GM12878 (cell line): Measurements from ENCODE around the gene NCAPD2. TPM values are rescaled to one million over a fixed set of nuclear protein-coding genes. Genes with fewer than 3 reads are reported as not detected.

Experiments used
- ATAC-seq: fragments of 200-7000 bp; cut with Tn5 transposase; 3 replicates; pipeline ENCODE4 v1.9.1; 2020; ENCODE audit warnings: mild to moderate bottlenecking, moderate library complexity
- BruUV-seq: library from RNA; stranded (reverse); fragments of 400-500 nt; replicated peaks from 2 replicates; lab custom pipeline; 2021; lab: Mats Ljungman, UMichigan
- CTCF ChIA-PET: fragments of 300-600 bp; sonication (Branson Sonifier 250); formaldehyde crosslinking; extraction: SDS; loops from one replicate; lab custom pipeline; 2021; ENCODE audit warnings: inconsistent platforms; lab: Yijun Ruan, JAX
- POLR2A ChIA-PET: fragments of 350-600 bp; formaldehyde crosslinking; extraction: SDS; loops from one replicate; lab custom pipeline; 2021; ENCODE audit warnings: inconsistent platforms; lab: Charles Lee
- RAD21 ChIA-PET: fragments of 300-600 bp; sonication (Branson Sonifier 250); formaldehyde crosslinking; loops from one replicate; lab custom pipeline; 2023; ENCODE audit warnings: antibody characterized with exemption; ENCODE audit not compliant: unreplicated experiment; lab: Charles Lee
- SMC1A ChIA-PET: fragments of 300-600 bp; sonication (Branson Sonifier 250); formaldehyde crosslinking; loops from one replicate; lab custom pipeline; 2023; ENCODE audit not compliant: unreplicated experiment, uncharacterized antibody; lab: Charles Lee
- DNase-seq: peaks from one replicate; pipeline ENCODE4 v3.0.0-alpha.2; 2011; ENCODE audit warnings: low read depth, low spot score
- FAIRE-seq: peaks from 3 replicates; lab custom pipeline; 2011; peaks lifted over from hg19 to GRCh38; lab: Jason Lieb, UNC
- H2AFZ ChIP-seq: 2 replicates; pipeline ENCODE4 v1.6.0; 2011; ENCODE audit warnings: low read depth, low read length, control low read depth; ENCODE audit not compliant: control insufficient read depth
- H3K27ac ChIP-seq: 2 replicates; pipeline ENCODE4 v1.5.1; 2011; ENCODE audit warnings: control low read depth; ENCODE audit not compliant: control insufficient read depth, insufficient read depth
- H3K27me3 ChIP-seq, 2 experiments: replicated peaks in 1 of 2; 2 replicates each; pipeline versions ENCODE4 v1.6.0 to v1.6.1; 2011; ENCODE audit warnings: low read length in 1 of 2; ENCODE audit not compliant: control insufficient read depth in 2 of 2, insufficient read depth in 2 of 2
- H3K36me3 ChIP-seq, 2 experiments: 2 replicates each; pipeline ENCODE4 v1.5.1; 2011; ENCODE audit warnings: low read length in 1 of 2; ENCODE audit not compliant: control insufficient read depth in 2 of 2, insufficient read depth in 2 of 2
- H3K4me1 ChIP-seq: 2 replicates; pipeline ENCODE4 v1.6.1; 2011; ENCODE audit warnings: mild to moderate bottlenecking, low read length, moderate library complexity, mixed read lengths; ENCODE audit not compliant: control insufficient read depth, insufficient read depth
- H3K4me2 ChIP-seq: 2 replicates; pipeline ENCODE4 v1.6.0; 2011; ENCODE audit warnings: control low read depth; ENCODE audit not compliant: control insufficient read depth, insufficient read depth
- H3K4me3 ChIP-seq: fragments of 200-600 bp; sonication (generic); 2 replicates; pipeline ENCODE4 v1.5.1; 2016
- H3K79me2 ChIP-seq: 2 replicates; pipeline ENCODE4 v1.6.0; 2011; ENCODE audit warnings: low read length; ENCODE audit not compliant: control insufficient read depth, insufficient read depth
- H3K9ac ChIP-seq: 2 replicates; pipeline ENCODE4 v1.8.0; 2011; ENCODE audit warnings: low read length, control low read depth, mixed read lengths; ENCODE audit not compliant: control insufficient read depth, insufficient read depth
- H3K9me3 ChIP-seq: replicated peaks from 3 replicates; pipeline ENCODE4 v1.5.1; 2011; ENCODE audit warnings: mild to moderate bottlenecking, low read length; ENCODE audit not compliant: control insufficient read depth, insufficient read depth
- H4K20me1 ChIP-seq: 2 replicates; pipeline ENCODE4 v1.6.0; 2011; ENCODE audit not compliant: control insufficient read depth, insufficient read depth
- BHLHE40 ChIP-seq, 2 experiments: fragments of 450-650 bp in 1 of 2; IDR thresholded peaks; 2 replicates each; pipeline ENCODE4 v1.6.1; 2011 to 2017; ENCODE audit warnings: low read depth in 2 of 2, borderline replicate concordance in 1 of 2, improper control_type of control experiment in 1 of 2, low read length in 1 of 2, mild to moderate bottlenecking in 1 of 2
- CBX5 ChIP-seq: sonication (generic); IDR thresholded peaks from 2 replicates; pipeline ENCODE4 v1.6.1; 2016; ENCODE audit warnings: low read depth, moderate library complexity, mild to moderate bottlenecking, inconsistent platforms
- CEBPB ChIP-seq, 2 experiments: fragments of 150-350 bp in 1 of 2; IDR thresholded peaks; 2 replicates each; pipeline ENCODE4 v1.6.1; 2012 to 2014; ENCODE audit warnings: low read depth in 2 of 2, low read length in 2 of 2, borderline replicate concordance in 1 of 2, inconsistent platforms in 1 of 2
- CEBPZ ChIP-seq: fragments of 150-350 bp; IDR thresholded peaks from 2 replicates; pipeline ENCODE4 v1.6.1; 2016; ENCODE audit warnings: low read depth, low read length
- E2F4 ChIP-seq: IDR thresholded peaks from 2 replicates; pipeline ENCODE4 v1.6.1; 2012; ENCODE audit warnings: low read depth, low read length, improper control_type of control experiment
- ESRRA ChIP-seq: IDR thresholded peaks from 2 replicates; pipeline ENCODE4 v1.6.1; 2012; ENCODE audit warnings: mild to moderate bottlenecking, low read length, improper control_type of control experiment
- HSF1 ChIP-seq: fragments of 150-350 bp; IDR thresholded peaks from 2 replicates; pipeline ENCODE4 v1.6.1; 2014; ENCODE audit warnings: mild to moderate bottlenecking, low read depth, low read length
- IRF4 ChIP-seq: IDR thresholded peaks from 2 replicates; pipeline ENCODE4 v1.6.1; 2011; ENCODE audit warnings: low read depth, low read length
- KAT2A ChIP-seq: conservative IDR thresholded peaks from 2 replicates; pipeline ENCODE4 v1.6.1; 2011; ENCODE audit warnings: low read depth, low read length; ENCODE audit not compliant: control insufficient read depth
- MXI1 ChIP-seq: fragments of 150-350 bp; IDR thresholded peaks from 2 replicates; pipeline ENCODE4 v1.6.1; 2011; ENCODE audit warnings: low read depth, mild to moderate bottlenecking, inconsistent platforms, low read length, improper control_type of control experiment
- NRF1 ChIP-seq: conservative IDR thresholded peaks from 2 replicates; pipeline ENCODE4 v1.6.1; 2011; ENCODE audit warnings: mild to moderate bottlenecking, low read depth, low read length, improper control_type of control experiment
- POLR2AphosphoS2 ChIP-seq: IDR thresholded peaks from 2 replicates; pipeline ENCODE4 v1.6.1; 2011; ENCODE audit warnings: low read depth, mild to moderate bottlenecking, low read length, improper control_type of control experiment, moderate library complexity
- POLR2AphosphoS5 ChIP-seq: IDR thresholded peaks from 2 replicates; pipeline ENCODE4 v1.6.1; 2011; ENCODE audit warnings: mild to moderate bottlenecking, low read length, inconsistent platforms
- SREBF1 ChIP-seq: IDR thresholded peaks from 2 replicates; pipeline ENCODE4 v1.6.1; 2012; ENCODE audit warnings: mild to moderate bottlenecking, low read length
- SUPT20H ChIP-seq: IDR thresholded peaks from 2 replicates; pipeline ENCODE4 v1.6.1; 2011; ENCODE audit warnings: low read depth, mild to moderate bottlenecking, low read length, moderate library complexity, borderline replicate concordance; ENCODE audit not compliant: control insufficient read depth
- TCF3 ChIP-seq: IDR thresholded peaks from 2 replicates; pipeline ENCODE4 v1.6.1; 2012; ENCODE audit warnings: low read depth, mild to moderate bottlenecking, low read length, borderline replicate concordance; ENCODE audit not compliant: insufficient read depth
- WGBS: methylation state at CpG from one replicate; pipeline ENCODE4 v1.1.6; 2016; ENCODE audit warnings: low lambda C conversion rate; ENCODE audit not compliant: insufficient replicate concordance, insufficient coverage; ENCODE audit errors: missing lambda C conversion rate; 5-methylcytosine and 5-hydroxymethylcytosine counted together
- in situ Hi-C: fragments of 300-500 bp; cut with MboI; formaldehyde crosslinking; loops from 9 replicates; pipeline ENCODE4 v1.14.3; 2018; ENCODE audit warnings: mixed read lengths
- intact Hi-C: fragments of 100-400 bp; cut with micrococcal nuclease; formaldehyde crosslinking; loops from one replicate; pipeline ENCODE4 v1.14.2; 2022; ENCODE audit not compliant: unreplicated experiment
- polyA plus RNA-seq, 11 experiments: library from polyadenylated mRNA; depleted of rRNA in 4 of 11; unstranded in 6 of 11; stranded (reverse) in 5 of 11; fragments of >200 nt; fragmentation: Nextera tagmentation in 4 of 11; fragmentation: Illumina TruSeq in 1 of 11; extraction: Ambion mirVana in 4 of 11; extraction: Trizol in 1 of 11; gene quantifications; 1 replicate in 1 of 11; 2 replicates in 10 of 11; pipeline versions ENCODE4 v1.2.1 to v1.2.3, GENCODE V29; 2011 to 2016; ENCODE audit warnings: inconsistent platforms in 2 of 11, missing spikeins in 2 of 11, low read depth in 1 of 11
- total RNA-seq, 4 experiments: library from RNA; depleted of rRNA in 3 of 4; stranded (reverse); fragments of >200 nt in 3 of 4; fragmentation: Illumina TruSeq in 1 of 4; extraction: Trizol in 1 of 4; gene quantifications; 2 replicates each; pipeline versions ENCODE4 v1.2.1 to v1.2.3, GENCODE V29; 2013 to 2021

NCAPD2 gene
- total and polyA plus RNA-seq, 10 of the 15 experiments (the other 5 are each of a cell fraction or from before 2014, with no cell fraction given), result 24.2 to 160 (median 110) TPM

GRCh38 chr12:6452245-6452943 lies 41.5 kb upstream of the NCAPD2 start:
- ChIA-PET POLR2A (interaction anchor here (1.0 to 17.5 kb wide), 11 partner anchors 9 to 125 kb away, joined by 3 to 384 read pairs (median 14); partner anchors contain the start of genes CD27, NOP2 and VAMP1), SMC1A (interaction anchor here (0.5 to 6.7 kb wide), 11 partner anchors 9 to 87 kb away, joined by 3 to 90 read pairs (median 5); partner anchors contain the start of genes MRPL51 and VAMP1), RAD21 (interaction anchor here (0.8 to 17.1 kb wide), 11 partner anchors 9 to 126 kb away, joined by 3 to 319 read pairs (median 5); partner anchors contain the start of genes CD27 and VAMP1), CTCF (interaction anchor here (0.6 to 5.3 kb wide), 13 partner anchors 9 to 257 kb away, joined by 3 to 48 read pairs (median 5); partner anchors contain the start of gene CD27)
- Histone ChIP-seq H3K9me3 (no peaks in the 10 kb centered on the region), H3K79me2 (peaks cover 59% of the 10 kb centered on the region), H3K27me3 (no peaks in the 10 kb centered on the region), H3K27ac (peak overlapping the region; percentile 98), H3K4me1 (peaks cover 34% of the 10 kb centered on the region), H3K4me3 (peak overlapping the region; percentile 83), H3K9ac (peak overlapping the region; percentile 92), H4K20me1 (no peaks in the 10 kb centered on the region), H3K36me3 (peaks cover 5 to 8% of the 10 kb centered on the region in 2 experiments), H3K4me2 (peak overlapping the region; percentile 99), H2AFZ (no peak overlapping the region)
- TSS peak; percentile 49 for BruUV-seq
- DNase-seq (no peak), ATAC-seq (peak; percentile 10), FAIRE-seq (peak; percentile 73)
- intact Hi-C loops, result no loop called here
- WGBS, result 0% methylated on average over 9 of the region's 9 CpGs
- in situ Hi-C loops, result no loop called here
- TF ChIP-seq CBX5, result no peak
- TF ChIP-seq HSF1, result no peak
- TF ChIP-seq MXI1, result no peak
- TF ChIP-seq ESRRA, result peak; percentile 99
- no peak for TF ChIP-seq CEBPB (IDR thresholded peaks at IDR 0.05; ENCODE audit: borderline replicate concordance in 1 of 2, low read depth in 2 of 2, low read length in 2 of 2)
- no peak for TF ChIP-seq CEBPZ
- no peak for TF ChIP-seq BHLHE40 (IDR thresholded peaks at IDR 0.05; ENCODE audit: borderline replicate concordance in 1 of 2, low read depth in 2 of 2, low read length in 1 of 2)
- no peak for TF ChIP-seq IRF4
- TF ChIP-seq SUPT20H, result no peak
- no peak for TF ChIP-seq NRF1
- TF ChIP-seq SREBF1, result no peak
- peak; percentile 33; the same call in 1 of the 2 replicates for TF ChIP-seq TCF3
- no peak; the same call in 1 of the 2 replicates for TF ChIP-seq POLR2AphosphoS2
- TF ChIP-seq E2F4, result no peak
- peak; percentile 24; the same call in 1 of the 2 replicates for TF ChIP-seq POLR2AphosphoS5
- TF ChIP-seq KAT2A, result no peak
